ENCODE data around the gene FBXO48.

DNA sequence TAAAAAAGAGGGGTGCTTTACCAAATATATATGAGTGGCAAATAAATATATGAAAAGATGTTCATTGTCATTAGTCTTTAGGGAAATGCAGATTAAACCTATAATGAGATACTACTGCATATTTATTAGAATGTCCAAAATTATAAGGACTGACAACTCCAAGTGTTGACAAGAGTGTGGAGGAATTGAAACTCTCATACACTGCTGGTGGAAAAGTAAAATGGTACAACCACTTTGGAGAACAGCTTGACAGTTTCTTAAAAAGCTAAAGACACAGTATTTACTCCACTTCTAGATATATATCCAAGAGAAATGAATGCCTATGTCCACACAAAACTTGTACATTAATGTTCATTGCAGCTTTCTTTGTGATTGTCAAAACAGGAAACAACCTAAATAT is 51.6 kb downstream of the FBXO48 start:
- TF ChIP-seq, protein P1, sequence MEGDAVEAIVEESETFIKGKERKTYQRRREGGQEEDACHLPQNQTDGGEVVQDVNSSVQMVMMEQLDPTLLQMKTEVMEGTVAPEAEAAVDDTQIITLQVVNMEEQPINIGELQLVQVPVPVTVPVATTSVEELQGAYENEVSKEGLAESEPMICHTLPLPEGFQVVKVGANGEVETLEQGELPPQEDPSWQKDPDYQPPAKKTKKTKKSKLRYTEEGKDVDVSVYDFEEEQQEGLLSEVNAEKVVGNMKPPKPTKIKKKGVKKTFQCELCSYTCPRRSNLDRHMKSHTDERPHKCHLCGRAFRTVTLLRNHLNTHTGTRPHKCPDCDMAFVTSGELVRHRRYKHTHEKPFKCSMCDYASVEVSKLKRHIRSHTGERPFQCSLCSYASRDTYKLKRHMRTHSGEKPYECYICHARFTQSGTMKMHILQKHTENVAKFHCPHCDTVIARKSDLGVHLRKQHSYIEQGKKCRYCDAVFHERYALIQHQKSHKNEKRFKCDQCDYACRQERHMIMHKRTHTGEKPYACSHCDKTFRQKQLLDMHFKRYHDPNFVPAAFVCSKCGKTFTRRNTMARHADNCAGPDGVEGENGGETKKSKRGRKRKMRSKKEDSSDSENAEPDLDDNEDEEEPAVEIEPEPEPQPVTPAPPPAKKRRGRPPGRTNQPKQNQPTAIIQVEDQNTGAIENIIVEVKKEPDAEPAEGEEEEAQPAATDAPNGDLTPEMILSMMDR (IDR thresholded peaks at IDR 0.05): no peak
- TF ChIP-seq POLR2A (IDR thresholded peaks at IDR 0.05): no peak
